HG02763 (cell line): ENCODE measurements around the gene ZMIZ1.

Experiments used
- ATAC-seq: cut with Tn5 transposase; IDR thresholded peaks from one replicate; pipeline ENCODE4 v1.9.1; 2021; ENCODE audit warnings: mild to moderate bottlenecking, moderate library complexity; ENCODE audit not compliant: unreplicated experiment

The ZMIZ1 gene

GRCh38 chr10:79183468-79183865 lies 114.7 kb downstream of the ZMIZ1 start:
- ATAC-seq = no peak

DNA sequence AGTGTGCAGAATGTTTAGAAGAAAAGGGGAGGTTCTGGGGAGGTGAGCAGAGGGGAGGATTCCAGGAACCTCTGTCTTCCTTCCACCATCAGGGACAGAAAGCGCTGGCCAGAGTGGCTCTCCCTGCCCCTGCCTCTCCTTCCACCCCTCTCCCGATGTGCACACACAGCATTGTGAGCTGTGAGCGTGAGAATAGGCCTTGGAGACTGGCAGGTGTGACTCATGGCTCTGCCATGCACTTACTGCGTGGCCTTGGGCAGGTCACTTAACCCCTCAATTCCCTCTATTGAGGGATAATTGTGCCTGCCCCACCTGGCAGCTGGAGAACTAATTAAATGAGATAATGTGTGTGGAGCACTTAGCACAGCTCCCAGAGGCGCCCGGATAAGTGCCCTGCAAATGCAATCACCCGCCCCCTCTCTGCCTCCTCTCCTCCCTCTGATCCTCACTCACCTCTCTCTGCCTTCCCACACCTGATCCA lies 115.4 kb downstream of the ZMIZ1 start:
- no peak for ATAC-seq

DNA sequence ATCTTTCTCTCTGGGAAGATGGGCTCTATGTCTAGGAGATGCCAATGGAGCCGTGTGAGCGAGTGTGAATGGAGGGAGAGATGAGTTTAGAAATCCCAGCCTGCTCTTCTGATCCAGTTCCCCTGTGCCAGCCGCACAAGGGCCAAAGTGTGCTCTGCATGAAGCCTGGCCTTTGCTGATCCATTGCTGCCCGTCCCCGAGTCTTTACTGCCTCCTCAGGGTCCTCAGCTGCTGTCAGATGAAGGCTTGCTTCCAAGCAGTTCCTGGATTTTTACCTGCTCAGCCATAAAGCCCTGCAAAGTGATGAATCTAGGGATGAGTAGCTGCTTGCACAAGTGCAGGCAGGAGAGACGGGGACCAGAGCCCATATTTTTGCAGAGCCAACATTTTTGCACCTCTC lies 115.9 kb downstream of the ZMIZ1 start:
- no peak for ATAC-seq

DNA sequence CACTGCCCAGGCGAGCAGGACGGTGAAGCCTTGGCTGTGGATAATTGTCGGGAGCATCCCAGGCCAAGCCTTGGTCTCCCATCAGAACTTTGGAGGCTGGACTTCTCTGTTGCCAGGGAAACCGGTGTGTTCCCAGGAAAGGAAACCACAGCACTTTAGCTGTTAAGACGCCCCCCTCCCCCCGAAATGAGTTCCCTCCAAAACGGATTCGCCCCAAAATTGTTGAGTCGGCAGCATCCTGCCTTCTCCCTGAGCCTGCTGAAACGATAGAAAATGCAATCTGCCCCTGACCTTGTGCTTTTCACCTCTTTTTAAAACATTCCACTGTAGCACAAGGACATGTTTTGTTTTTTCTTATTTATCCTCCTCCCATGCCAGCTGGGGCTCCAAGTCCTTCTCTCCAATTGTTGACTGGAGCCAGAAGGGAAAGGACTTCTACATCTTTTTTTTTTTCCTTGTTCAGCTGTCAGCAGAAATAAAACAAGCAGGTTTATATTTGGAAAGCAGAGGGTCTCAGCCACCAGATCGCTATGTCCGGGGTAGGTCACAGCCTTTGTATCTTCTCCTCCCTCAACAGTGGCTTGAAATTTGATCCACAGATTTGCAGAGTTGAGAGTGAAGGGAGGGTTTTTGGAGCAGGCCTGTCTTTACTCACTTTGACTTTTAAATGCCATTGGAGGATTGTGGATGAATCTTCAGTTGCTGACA lies 116.5 kb downstream of the ZMIZ1 start:
- no peak for ATAC-seq

DNA sequence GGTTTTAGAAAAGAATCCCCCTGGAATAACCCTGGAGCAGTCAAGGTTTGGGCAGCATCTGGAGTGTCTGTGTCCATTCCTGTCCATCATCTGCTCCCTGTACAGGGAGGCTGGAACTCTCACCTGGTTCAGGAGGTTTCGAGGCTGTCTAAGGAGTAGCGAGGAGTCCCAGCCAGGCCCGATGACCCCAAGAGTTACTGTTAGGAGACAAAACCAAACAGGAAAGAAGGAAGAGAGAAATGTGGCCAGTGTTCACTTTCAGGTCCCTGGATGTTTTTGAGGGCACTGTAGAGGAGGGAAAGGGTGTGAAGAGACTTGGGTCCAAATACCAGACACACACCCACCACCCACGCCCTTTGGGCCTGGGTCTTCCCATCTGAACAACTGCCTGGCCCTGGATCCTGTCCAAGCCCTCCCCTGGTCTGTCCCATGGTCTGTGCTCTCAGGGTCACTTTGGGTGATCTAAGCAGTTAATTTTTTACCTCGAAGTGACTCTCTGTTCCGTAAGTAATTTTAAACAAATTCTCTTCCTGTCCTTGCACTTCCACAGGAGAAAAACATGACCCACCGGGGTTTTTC lies 117.1 kb downstream of the ZMIZ1 start:
- no peak for ATAC-seq

GRCh38 chr10:79186486-79187120 lies 117.8 kb downstream of the ZMIZ1 start:
- no peak for ATAC-seq

DNA sequence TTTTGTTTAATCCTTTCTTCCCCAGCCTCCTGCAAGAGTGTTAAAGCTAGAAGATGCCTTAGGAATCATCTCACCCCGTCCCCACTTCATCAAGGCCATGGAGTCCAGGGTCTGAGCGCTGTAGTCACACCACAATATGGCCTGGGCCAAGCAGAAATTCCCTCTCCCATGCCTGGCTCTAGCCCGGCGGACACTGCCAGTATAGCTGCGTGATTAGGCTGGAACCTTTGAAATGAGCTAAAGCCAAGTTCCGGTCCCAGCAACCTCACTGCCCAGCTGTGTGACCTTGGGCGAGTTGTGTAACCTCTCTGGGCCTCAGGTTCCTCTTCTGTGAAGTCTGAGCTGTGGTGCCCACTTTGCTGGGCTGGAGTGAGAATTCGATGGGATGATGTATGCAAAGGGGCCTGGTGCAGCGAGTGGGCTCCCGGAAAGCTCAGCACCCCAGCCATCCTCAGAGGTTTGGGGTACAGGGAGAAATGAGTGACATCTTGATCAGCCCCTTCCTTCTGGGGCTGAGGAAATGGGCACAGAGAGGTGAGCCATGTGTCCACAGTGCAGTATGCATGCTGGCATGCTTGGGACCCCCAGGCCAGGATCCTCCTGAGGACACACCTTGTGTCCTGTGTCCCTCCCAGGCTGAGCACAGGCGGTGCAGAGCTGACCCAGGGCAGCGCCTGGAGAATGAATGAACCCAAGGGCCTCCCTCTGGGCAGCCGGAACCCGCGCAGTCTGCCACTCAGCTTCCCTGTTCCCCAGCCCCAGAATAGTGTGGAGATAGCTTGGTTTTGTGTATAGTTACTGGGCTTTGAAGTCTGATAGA lies 118.6 kb downstream of the ZMIZ1 start:
- ATAC-seq = no peak

- ATAC-seq = no peak
These were observed 119.6 kb downstream of the ZMIZ1 start for GRCh38 chr10:79188154-79188965.

DNA sequence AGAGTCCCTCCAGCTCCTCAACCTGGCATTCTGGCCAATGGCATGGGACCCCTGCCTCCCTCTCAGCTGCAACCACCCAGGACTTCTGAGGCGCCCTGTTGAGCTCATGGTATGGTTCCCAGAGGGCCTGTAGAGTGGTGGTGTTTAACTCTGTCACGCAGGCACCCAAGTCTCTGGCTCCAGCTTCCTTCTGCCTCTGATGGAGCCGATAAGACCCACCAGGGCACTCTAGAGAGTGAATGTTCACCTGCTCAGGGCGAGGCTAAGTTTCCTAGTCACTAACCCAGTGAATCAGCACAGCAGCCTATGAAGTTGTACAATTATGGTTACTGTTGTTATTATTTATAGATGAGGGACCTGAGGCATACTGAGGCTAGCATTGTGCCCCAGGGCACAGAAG lies 120.4 kb downstream of the ZMIZ1 start:
- no peak for ATAC-seq

DNA sequence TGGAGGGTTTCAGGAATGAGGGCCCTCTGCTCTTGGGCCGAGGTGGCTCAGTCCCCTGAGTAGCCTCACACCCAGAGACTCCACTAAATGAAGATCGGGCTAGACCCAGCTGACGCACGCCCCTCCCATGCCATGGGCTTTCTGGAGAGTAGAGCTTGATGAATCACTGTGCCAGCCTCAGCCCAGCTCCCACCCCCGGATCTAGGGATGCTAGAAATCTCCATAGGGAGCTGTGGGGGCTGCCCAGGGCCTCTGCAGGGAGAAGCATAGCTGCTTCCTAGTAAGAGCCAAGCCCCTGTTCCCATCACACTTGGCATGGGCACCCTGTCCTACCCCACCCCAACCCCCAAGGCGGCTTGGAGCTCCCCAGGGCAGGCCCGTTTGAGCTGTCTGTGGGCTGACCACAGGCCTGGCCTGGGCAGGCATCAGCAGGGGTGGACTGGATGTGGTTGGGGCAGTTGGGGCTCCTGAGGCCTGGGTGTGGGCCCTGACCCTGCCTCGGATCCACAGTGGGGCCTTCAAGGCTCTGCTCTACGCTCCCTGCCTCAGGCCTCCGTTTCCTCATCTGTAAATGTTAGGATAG lies 121.2 kb downstream of the ZMIZ1 start:
- no peak for ATAC-seq

DNA sequence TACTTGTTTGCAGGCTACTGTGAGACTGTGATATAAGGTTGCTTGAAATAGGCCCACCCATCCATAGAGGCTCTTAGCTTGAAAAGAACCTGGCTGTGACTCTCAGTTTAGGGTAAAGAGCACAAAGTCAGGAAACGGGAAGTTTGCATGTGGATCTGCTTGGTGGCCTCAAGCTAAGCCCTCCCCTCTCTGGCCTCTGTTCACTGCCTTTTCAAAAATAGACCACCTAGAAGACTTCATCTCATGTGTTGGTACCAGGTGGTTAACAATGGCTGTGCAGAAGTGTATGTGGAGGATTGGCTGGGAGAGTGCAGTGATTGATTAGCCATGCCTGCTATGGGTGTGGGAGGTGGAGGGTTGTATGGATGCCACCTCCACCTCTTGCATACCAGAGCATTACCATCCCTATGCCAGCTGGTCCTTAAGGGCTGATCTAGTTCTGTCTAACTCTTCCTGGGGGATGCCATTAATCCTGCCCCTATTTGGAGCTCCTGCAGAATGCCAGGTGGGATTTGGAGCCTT lies 122.0 kb downstream of the ZMIZ1 start:
- no peak for ATAC-seq

GRCh38 chr10:79191951-79192676 lies 123.3 kb downstream of the ZMIZ1 start:
- ATAC-seq = no peak

GRCh38 chr10:79192677-79193003 lies 123.9 kb downstream of the ZMIZ1 start:
- no peak for ATAC-seq

DNA sequence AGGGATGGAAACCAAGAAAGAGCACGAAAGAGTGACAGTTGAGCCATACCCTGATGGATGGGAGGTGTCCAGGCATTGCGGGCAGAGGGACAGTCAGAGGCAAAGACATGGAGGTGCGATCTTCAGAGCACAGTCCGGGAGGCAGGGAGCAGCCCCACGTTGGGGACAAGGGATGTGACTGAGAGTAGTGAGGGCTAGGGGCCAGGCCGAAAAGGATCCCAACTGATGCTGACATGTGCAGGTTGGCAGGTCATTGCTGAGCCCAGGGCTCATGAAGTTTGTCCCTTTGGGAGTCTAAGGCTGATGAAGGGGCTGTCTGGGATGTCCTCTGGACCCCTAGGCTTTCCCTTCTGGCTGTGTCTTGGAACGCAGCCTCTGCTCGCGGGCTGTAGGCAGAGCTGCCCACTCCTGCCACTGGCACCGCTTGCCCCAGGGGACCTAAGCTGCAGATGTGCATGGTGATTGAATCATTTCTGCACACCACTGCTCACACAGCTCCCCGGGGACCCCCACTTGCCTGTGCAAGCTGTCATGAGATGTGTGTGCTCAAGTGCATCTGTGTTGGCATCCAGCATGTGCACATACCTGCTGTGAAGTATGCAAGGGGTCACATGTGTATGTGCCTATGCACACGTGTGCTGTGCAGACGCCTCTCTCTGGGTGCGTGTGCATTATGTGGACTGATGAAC lies 125.1 kb downstream of the ZMIZ1 start:
- no peak for ATAC-seq

DNA sequence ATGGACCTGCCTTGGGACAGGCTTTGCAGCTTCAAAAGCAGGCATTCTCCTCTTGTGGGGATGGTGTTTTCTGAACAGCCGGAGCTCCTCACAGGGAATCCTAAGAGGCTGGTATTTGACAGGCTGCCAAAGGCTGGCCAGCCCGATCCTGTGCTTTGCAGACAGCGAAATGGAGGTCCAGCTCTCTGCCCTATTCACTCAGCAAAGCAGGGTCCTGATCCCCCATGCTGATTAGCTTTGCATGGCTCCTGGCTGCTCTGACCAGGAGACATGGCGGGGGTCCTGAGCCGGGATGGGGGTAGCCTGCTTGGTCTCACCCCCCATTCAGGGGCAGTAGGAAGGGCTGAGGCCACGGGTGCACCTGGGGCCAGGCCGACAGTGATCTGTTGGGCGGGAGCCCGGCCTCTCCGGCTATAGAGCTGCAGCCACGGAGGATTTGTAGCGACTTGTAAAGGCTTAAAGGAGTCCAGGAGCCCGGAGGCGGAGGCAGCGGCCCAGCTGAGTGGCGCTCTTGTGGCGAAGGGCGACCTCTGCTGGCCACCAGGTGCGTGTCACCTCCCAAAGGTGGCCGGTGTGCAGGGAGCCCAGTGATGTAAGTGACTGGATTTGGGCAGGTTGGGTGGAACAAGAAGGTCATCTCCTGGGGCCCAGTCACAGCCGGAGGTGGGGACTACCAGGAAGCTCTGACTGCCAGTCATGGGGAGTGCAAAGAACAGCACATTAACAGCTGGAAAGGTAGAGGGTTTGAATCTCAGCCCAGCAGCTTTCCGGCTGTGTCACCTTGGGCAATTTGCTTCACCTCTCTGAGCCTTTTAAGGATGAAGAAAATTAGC lies 126.5 kb downstream of the ZMIZ1 start:
- peak; percentile 67 for ATAC-seq

GRCh38 chr10:79196470-79197461 lies 128.0 kb downstream of the ZMIZ1 start:
- peak; percentile 55 for ATAC-seq

- ATAC-seq = no peak
These were observed 128.8 kb downstream of the ZMIZ1 start for GRCh38 chr10:79197558-79197957.
